Osteoblast (primary cell): ENCODE data around the gene RREB1. TPM values are rescaled to one million over a fixed set of nuclear protein-coding genes. Genes with fewer than 3 reads are reported as not detected.

Experiments
- DNase-seq: peaks from one replicate; pipeline ENCODE4 v3.0.0; 2011; ENCODE audit warnings: low spot score, mixed read lengths; ENCODE audit not compliant: insufficient read length; ENCODE audit errors: missing footprints
- H2AFZ ChIP-seq: 2 replicates; pipeline ENCODE4 v1.6.0; 2011; ENCODE audit warnings: mild to moderate bottlenecking, low read length
- H3K27ac ChIP-seq: 2 replicates; pipeline ENCODE4 v1.5.1; 2011; ENCODE audit warnings: mild to moderate bottlenecking, low read depth, low read length, moderate library complexity
- H3K27me3 ChIP-seq: 2 replicates; pipeline ENCODE4 v1.6.0; 2012; ENCODE audit warnings: mild to moderate bottlenecking, control low read depth, inconsistent platforms, low read length, moderate library complexity; ENCODE audit not compliant: insufficient read depth
- H3K36me3 ChIP-seq: 2 replicates; pipeline ENCODE4 v1.5.1; 2011; ENCODE audit warnings: mild to moderate bottlenecking, low read length, control low read depth, moderate library complexity; ENCODE audit not compliant: insufficient read depth
- H3K4me1 ChIP-seq: 2 replicates; pipeline ENCODE4 v1.5.1; 2011; ENCODE audit warnings: mild to moderate bottlenecking, low read length, control low read depth, moderate library complexity; ENCODE audit not compliant: insufficient read depth
- H3K4me2 ChIP-seq: 2 replicates; pipeline ENCODE4 v1.6.0; 2011; ENCODE audit warnings: mild to moderate bottlenecking, low read length; ENCODE audit not compliant: insufficient read depth
- H3K4me3 ChIP-seq: fragments of 200-600 bp; sonication (generic); 3 replicates; pipeline ENCODE4 v1.5.1; 2012; ENCODE audit warnings: mild to moderate bottlenecking, low read length, inconsistent platforms; ENCODE audit not compliant: insufficient read depth
- H3K79me2 ChIP-seq: 2 replicates; pipeline ENCODE4 v1.6.0; 2012; ENCODE audit warnings: mild to moderate bottlenecking, low read length, control low read depth, inconsistent platforms; ENCODE audit not compliant: insufficient read depth
- H3K9me3 ChIP-seq: 2 replicates; pipeline ENCODE4 v1.5.1; 2011; ENCODE audit warnings: low read depth, low read length, control low read depth
- H4K20me1 ChIP-seq: 2 replicates; pipeline ENCODE4 v1.6.0; 2012; ENCODE audit warnings: mild to moderate bottlenecking, low read length, control low read depth; ENCODE audit not compliant: insufficient read depth
- total RNA-seq: library from RNA; depleted of rRNA; stranded (reverse); fragments of >200 nt; gene quantifications from 2 replicates; pipeline ENCODE4 v1.2.3, GENCODE V29; 2012
- TF ChIP-seq, protein P1 (sequence below): IDR thresholded peaks from 2 replicates; pipeline ENCODE4 v1.5.1; 2011; ENCODE audit warnings: mild to moderate bottlenecking, low read depth, low read length, moderate library complexity; ENCODE audit errors: extremely low read depth

RREB1 gene
- total RNA-seq, 1 donor = 29.3 TPM

DNA sequence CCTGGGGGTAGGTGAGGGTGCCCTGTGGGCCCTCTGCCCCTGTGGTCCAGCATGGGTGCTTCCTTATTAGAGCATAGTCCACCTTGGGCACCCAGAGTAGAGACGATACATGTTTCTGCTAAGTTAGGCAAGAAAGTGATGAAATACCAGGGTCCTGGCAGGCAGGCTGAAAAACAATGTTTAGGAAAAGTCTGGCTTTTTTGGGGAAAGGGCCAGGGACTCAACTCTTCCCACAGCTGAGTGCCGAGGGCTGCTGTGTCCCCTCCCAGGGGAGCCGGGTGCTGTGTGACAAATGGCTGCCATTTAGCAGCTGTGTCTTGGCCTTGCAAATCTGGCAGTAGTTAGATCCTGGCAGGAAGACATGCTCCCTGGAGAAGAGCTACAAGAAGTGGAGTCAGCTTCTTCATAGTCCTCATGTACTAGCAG is 61.5 kb downstream of the RREB1 start:
- no peak overlapping the region for H3K4me3 ChIP-seq
- peaks cover 66% of the 10 kb centered on the region for H3K4me1 ChIP-seq
- no peak for DNase-seq
- TF ChIP-seq, protein P1, sequence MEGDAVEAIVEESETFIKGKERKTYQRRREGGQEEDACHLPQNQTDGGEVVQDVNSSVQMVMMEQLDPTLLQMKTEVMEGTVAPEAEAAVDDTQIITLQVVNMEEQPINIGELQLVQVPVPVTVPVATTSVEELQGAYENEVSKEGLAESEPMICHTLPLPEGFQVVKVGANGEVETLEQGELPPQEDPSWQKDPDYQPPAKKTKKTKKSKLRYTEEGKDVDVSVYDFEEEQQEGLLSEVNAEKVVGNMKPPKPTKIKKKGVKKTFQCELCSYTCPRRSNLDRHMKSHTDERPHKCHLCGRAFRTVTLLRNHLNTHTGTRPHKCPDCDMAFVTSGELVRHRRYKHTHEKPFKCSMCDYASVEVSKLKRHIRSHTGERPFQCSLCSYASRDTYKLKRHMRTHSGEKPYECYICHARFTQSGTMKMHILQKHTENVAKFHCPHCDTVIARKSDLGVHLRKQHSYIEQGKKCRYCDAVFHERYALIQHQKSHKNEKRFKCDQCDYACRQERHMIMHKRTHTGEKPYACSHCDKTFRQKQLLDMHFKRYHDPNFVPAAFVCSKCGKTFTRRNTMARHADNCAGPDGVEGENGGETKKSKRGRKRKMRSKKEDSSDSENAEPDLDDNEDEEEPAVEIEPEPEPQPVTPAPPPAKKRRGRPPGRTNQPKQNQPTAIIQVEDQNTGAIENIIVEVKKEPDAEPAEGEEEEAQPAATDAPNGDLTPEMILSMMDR = no peak
- no peaks in the 10 kb centered on the region for H3K27me3 ChIP-seq
- peaks cover 24% of the 10 kb centered on the region for H4K20me1 ChIP-seq
- peak overlapping the region; percentile 58 for H3K27ac ChIP-seq
- H3K79me2 ChIP-seq = peaks cover 94% of the 10 kb centered on the region
- peak overlapping the region; percentile 0 for H3K4me2 ChIP-seq
- H3K36me3 ChIP-seq = no peaks in the 10 kb centered on the region
- no peak overlapping the region for H2AFZ ChIP-seq
- no peaks in the 10 kb centered on the region for H3K9me3 ChIP-seq

DNA sequence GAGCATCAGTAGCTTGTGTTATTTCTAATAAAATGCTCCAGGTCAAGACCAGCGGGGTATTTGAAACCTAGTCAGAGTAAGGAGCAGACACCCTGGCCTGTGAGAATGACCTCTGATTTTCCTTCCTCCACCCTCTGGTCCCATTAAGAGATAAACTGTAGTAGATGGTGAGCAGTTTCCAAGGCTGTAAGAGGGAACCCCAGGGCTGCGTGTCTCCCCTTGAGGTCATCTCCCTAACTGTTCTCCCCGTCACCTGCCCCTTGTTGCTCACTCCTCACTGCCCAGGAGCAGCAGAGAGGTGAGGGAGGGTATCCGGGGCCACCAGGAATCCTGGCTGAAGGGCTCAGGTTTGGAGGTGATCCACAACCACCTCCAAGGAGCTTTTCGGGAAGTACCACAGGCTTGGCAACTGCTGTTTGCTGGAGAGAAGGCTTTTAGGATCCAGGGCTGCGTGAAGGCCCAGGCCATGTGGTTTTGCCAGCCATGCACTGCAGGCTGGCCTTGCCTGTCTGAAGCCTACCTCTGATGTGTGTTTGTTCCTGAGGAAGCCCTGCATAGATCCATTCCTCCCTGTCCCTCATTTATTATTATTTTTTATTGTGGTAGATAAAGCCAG is 62.5 kb downstream of the RREB1 start:
- TF ChIP-seq, protein P1 = no peak
- no peaks in the 10 kb centered on the region for H3K36me3 ChIP-seq
- peak overlapping the region; percentile 58 for H3K27ac ChIP-seq
- H3K4me3 ChIP-seq = no peak overlapping the region
- no peaks in the 10 kb centered on the region for H3K9me3 ChIP-seq
- H3K27me3 ChIP-seq = no peaks in the 10 kb centered on the region
- peaks cover 58% of the 10 kb centered on the region for H3K4me1 ChIP-seq
- no peak overlapping the region for H3K4me2 ChIP-seq
- no peak for DNase-seq
- H3K79me2 ChIP-seq = peaks cover 92% of the 10 kb centered on the region
- H4K20me1 ChIP-seq = peaks cover 21% of the 10 kb centered on the region
- H2AFZ ChIP-seq = no peak overlapping the region

DNA sequence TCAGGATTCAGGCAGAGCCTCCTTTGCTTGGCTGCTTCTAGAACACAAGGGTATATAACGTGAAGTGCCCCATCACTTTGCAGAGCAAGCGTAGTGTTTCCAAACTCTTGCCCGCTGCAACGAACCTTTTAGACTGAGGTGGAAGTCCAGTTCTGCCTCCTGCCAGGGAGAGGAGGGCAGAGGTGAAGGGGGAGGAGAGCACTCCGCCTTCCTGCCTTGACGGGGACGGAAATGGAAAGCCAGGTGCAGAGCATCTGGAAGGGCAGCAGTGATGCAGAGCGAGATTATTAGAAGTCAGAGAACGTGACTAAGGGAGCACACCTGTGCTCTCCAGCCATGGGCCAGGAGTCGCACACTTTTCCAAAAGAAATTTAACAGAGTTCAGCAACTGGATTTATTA is 63.4 kb downstream of the RREB1 start:
- Histone ChIP-seq H4K20me1 (peaks cover 21% of the 10 kb centered on the region), H3K36me3 (no peaks in the 10 kb centered on the region), H3K9me3 (no peaks in the 10 kb centered on the region), H2AFZ (no peak overlapping the region), H3K4me1 (peaks cover 58% of the 10 kb centered on the region), H3K27ac (peak overlapping the region; percentile 58), H3K4me2 (no peak overlapping the region), H3K27me3 (no peaks in the 10 kb centered on the region), H3K79me2 (peaks cover 92% of the 10 kb centered on the region), H3K4me3 (no peak overlapping the region)
- TF ChIP-seq, protein P1 = no peak
- DNase-seq = no peak

DNA sequence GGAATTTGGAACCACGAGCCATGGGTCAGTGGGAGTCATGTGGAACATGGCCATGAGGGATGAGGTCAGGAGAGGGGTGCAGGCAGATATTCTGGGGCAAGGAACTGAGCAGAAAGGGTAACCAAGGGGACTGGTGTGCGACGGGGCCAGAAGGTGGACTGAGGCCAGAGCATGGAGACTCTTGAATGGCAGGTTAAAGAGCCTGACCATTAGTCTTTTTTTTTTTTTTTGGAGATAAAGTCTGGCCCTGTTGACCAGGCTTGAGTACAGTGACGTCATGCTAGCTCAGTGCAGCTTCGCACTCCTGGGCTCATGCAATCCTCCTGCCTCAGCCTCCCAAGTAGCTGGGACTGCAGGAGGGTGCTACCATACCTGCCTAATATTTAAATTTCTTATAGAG is 64.0 kb downstream of the RREB1 start:
- Histone ChIP-seq H4K20me1 (peaks cover 21% of the 10 kb centered on the region), H3K36me3 (no peaks in the 10 kb centered on the region), H3K4me2 (no peak overlapping the region), H2AFZ (no peak overlapping the region), H3K27ac (peak overlapping the region; percentile 58), H3K4me1 (peaks cover 52% of the 10 kb centered on the region), H3K79me2 (peaks cover 92% of the 10 kb centered on the region), H3K27me3 (no peaks in the 10 kb centered on the region), H3K4me3 (no peak overlapping the region), H3K9me3 (no peaks in the 10 kb centered on the region)
- TF ChIP-seq, protein P1 = no peak
- DNase-seq = no peak
